Natural killer cell treated with Interleukin-12 subunit alpha and Interleukin-12 subunit beta and Interleukin-15 and Interleukin-18, amount 100 ng/mL, for 72 hours (primary cell): ENCODE measurements around the gene HHIPL2. TPM values are rescaled to one million over a fixed set of nuclear protein-coding genes. Genes with fewer than 3 reads are reported as not detected.
"Not testable (repeated sequence)": the region's sequence is repeated elsewhere in the genome, so short reads cannot be mapped to it uniquely, and the experiment has no call there.

Experiments
- ATAC-seq, 2 donors: fragments of 150-1000 bp; cut with Tn5 transposase in 1 of 2; sonication (Bioruptor Pico), chemical (Tn5 transposase) in 1 of 2; 2 replicates each; pipeline ENCODE4 v1.10.0; 2021
- DNase-seq: peaks from one replicate; pipeline ENCODE4 v3.0.0; 2022; ENCODE audit warnings: low spot score
- H3K27ac Mint-ChIP-seq, 2 donors: 1 replicate in 1 of 2; 2 replicates in 1 of 2; pipeline ENCODE4 v1.8.0; 2022; ENCODE audit warnings: mixed read lengths in 2 of 2, mild to moderate bottlenecking in 1 of 2, moderate library complexity in 1 of 2
- H3K27me3 Mint-ChIP-seq, 2 donors: 1 replicate in 1 of 2; 2 replicates in 1 of 2; pipeline ENCODE4 v1.8.0; 2022; ENCODE audit warnings: mixed read lengths in 2 of 2
- H3K36me3 Mint-ChIP-seq: one replicate; pipeline ENCODE4 v1.8.0; 2022; ENCODE audit warnings: mixed read lengths
- H3K4me1 Mint-ChIP-seq, 2 donors: 1 replicate in 1 of 2; 2 replicates in 1 of 2; pipeline ENCODE4 v1.8.0; 2022; ENCODE audit warnings: low read depth in 2 of 2, mixed read lengths in 2 of 2, mild to moderate bottlenecking in 1 of 2
- H3K4me3 Mint-ChIP-seq: one replicate; pipeline ENCODE4 v1.8.0; 2022; ENCODE audit warnings: mixed read lengths
- H3K9me3 Mint-ChIP-seq: 2 replicates; pipeline ENCODE4 v1.8.0; 2022; ENCODE audit warnings: mixed read lengths
- total RNA-seq, 2 donors: library from RNA; stranded (reverse); gene quantifications; one replicate each; pipeline ENCODE4 v1.2.3, GENCODE V29; 2022

HHIPL2 gene
- total RNA-seq, 2 donors from 2014 or later, result 0.74 to 1.8 TPM

GRCh38 chr1:222525951-222526350 is 22.0 kb downstream of the HHIPL2 start:
- Mint-ChIP-seq H3K27me3 (peaks cover 13 to 21% of the 10 kb centered on the region in 2 donors), H3K27ac (no peak overlapping the region), H3K36me3 (no peaks in the 10 kb centered on the region), H3K9me3 (no peaks in the 10 kb centered on the region), H3K4me1 (peaks cover 0 to 2% of the 10 kb centered on the region in 2 donors), H3K4me3 (no peak overlapping the region)
- ATAC-seq (no peak), DNase-seq (no peak)

- Mint-ChIP-seq H3K27ac (no peak overlapping the region), H3K9me3 (no peaks in the 10 kb centered on the region), H3K4me1 (peaks cover 0 to 2% of the 10 kb centered on the region in 2 donors), H3K27me3 (peaks cover 12 to 21% of the 10 kb centered on the region in 2 donors), H3K36me3 (no peaks in the 10 kb centered on the region), H3K4me3 (no peak overlapping the region)
- DNase-seq (no peak), ATAC-seq (no peak)
Observed at GRCh38 chr1:222523852-222524251, 24.1 kb downstream of the HHIPL2 start.

- no peaks in the 10 kb centered on the region for H3K9me3 Mint-ChIP-seq
- peaks cover 0 to 2% of the 10 kb centered on the region in 2 donors for H3K4me1 Mint-ChIP-seq
- H3K27ac Mint-ChIP-seq, result no peak overlapping the region
- ATAC-seq, result no peak
- DNase-seq, result no peak
- no peak overlapping the region for H3K4me3 Mint-ChIP-seq
- H3K27me3 Mint-ChIP-seq, result peaks cover 6 to 13% of the 10 kb centered on the region in 2 donors
- H3K36me3 Mint-ChIP-seq, result no peaks in the 10 kb centered on the region
Observed at GRCh38 chr1:222522105-222522915, 25.6 kb downstream of the HHIPL2 start.

- H3K9me3 Mint-ChIP-seq, result no peaks in the 10 kb centered on the region
- peaks cover 0 to 2% of the 10 kb centered on the region in 2 donors for H3K4me1 Mint-ChIP-seq
- H3K4me3 Mint-ChIP-seq, result no peak overlapping the region
- no peaks in the 10 kb centered on the region for H3K36me3 Mint-ChIP-seq
- H3K27me3 Mint-ChIP-seq, result peaks cover 5 to 10% of the 10 kb centered on the region in 2 donors
- ATAC-seq (no peak), DNase-seq (no peak)
- H3K27ac Mint-ChIP-seq, result no peak overlapping the region
Observed at GRCh38 chr1:222521299-222522104, 26.4 kb downstream of the HHIPL2 start.

GRCh38 chr1:222489496-222489895 is 58.4 kb downstream of the HHIPL2 start:
- H3K4me3 Mint-ChIP-seq, H3K4me1 Mint-ChIP-seq, H3K27ac Mint-ChIP-seq, H3K27me3 Mint-ChIP-seq, ATAC-seq, H3K9me3 Mint-ChIP-seq, DNase-seq, H3K36me3 Mint-ChIP-seq: not testable (repeated sequence)

- not testable (repeated sequence) for H3K9me3 Mint-ChIP-seq, H3K27me3 Mint-ChIP-seq, H3K36me3 Mint-ChIP-seq, H3K27ac Mint-ChIP-seq, ATAC-seq, H3K4me3 Mint-ChIP-seq, H3K4me1 Mint-ChIP-seq, DNase-seq
Observed at GRCh38 chr1:222487774-222488173, 60.1 kb downstream of the HHIPL2 start.

GRCh38 chr1:222484005-222484404 is 63.9 kb downstream of the HHIPL2 start:
- ATAC-seq, H3K36me3 Mint-ChIP-seq, DNase-seq, H3K4me3 Mint-ChIP-seq, H3K27me3 Mint-ChIP-seq, H3K9me3 Mint-ChIP-seq, H3K27ac Mint-ChIP-seq, H3K4me1 Mint-ChIP-seq: not testable (repeated sequence)

- not testable (repeated sequence) for H3K9me3 Mint-ChIP-seq, H3K27ac Mint-ChIP-seq, H3K27me3 Mint-ChIP-seq, H3K4me1 Mint-ChIP-seq, ATAC-seq, DNase-seq, H3K4me3 Mint-ChIP-seq, H3K36me3 Mint-ChIP-seq
Observed at GRCh38 chr1:222479567-222479966, 68.3 kb downstream of the HHIPL2 start.

GRCh38 chr1:222476436-222476835 is 71.5 kb downstream of the HHIPL2 start:
- H3K4me1 Mint-ChIP-seq, DNase-seq, H3K27ac Mint-ChIP-seq, H3K9me3 Mint-ChIP-seq, H3K4me3 Mint-ChIP-seq, ATAC-seq, H3K36me3 Mint-ChIP-seq, H3K27me3 Mint-ChIP-seq: not testable (repeated sequence)

GRCh38 chr1:222473717-222474116 is 74.2 kb downstream of the HHIPL2 start:
- not testable (repeated sequence) for H3K4me1 Mint-ChIP-seq, H3K4me3 Mint-ChIP-seq, H3K36me3 Mint-ChIP-seq, H3K27me3 Mint-ChIP-seq, DNase-seq, H3K27ac Mint-ChIP-seq, H3K9me3 Mint-ChIP-seq, ATAC-seq

GRCh38 chr1:222472776-222473540 is 74.9 kb downstream of the HHIPL2 start:
- not testable (repeated sequence) for H3K4me3 Mint-ChIP-seq, DNase-seq, H3K9me3 Mint-ChIP-seq, H3K36me3 Mint-ChIP-seq, H3K27ac Mint-ChIP-seq, H3K4me1 Mint-ChIP-seq, ATAC-seq, H3K27me3 Mint-ChIP-seq
